Activated naive CD8-positive, alpha-beta T cell (primary cell): ENCODE measurements around the gene SOX30.

Experiments used
- H3K27ac Mint-ChIP-seq: one replicate; pipeline ENCODE4 v1.8.0; 2021; ENCODE audit warnings: mixed read lengths
- H3K27me3 Mint-ChIP-seq: one replicate; pipeline ENCODE4 v1.8.0; 2021; ENCODE audit warnings: mixed read lengths
- H3K36me3 Mint-ChIP-seq: one replicate; pipeline ENCODE4 v1.8.0; 2021; ENCODE audit warnings: mixed read lengths
- H3K4me1 Mint-ChIP-seq: one replicate; pipeline ENCODE4 v1.8.0; 2021; ENCODE audit warnings: low read depth, mixed read lengths
- H3K4me3 Mint-ChIP-seq: one replicate; pipeline ENCODE4 v1.8.0; 2021; ENCODE audit warnings: mild to moderate bottlenecking, mixed read lengths
- H3K9me3 Mint-ChIP-seq: one replicate; pipeline ENCODE4 v1.8.0; 2021; ENCODE audit warnings: low read depth, mixed read lengths

The SOX30 gene

DNA sequence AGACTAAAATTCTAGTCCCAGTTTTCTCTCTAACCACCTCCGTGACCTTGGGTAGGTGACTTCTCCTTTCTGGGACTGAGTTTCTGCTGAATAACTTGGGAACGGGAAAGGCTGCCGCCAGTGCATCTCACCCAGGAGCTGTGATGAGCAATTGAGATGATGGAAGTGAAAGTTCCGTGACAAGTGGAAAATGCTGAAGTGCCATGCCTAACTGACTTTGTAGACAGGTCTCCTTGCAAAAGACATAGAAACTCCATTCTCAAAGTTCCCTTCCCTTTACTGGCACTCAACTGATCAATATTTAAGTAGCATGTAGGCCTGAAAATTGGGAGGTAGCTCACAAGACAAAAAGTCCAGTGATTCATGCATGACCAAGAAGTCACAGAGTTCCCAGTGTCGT, 70.3 kb downstream of the SOX30 start:
- no peak overlapping the region for H3K4me3 Mint-ChIP-seq
- no peak overlapping the region for H3K27ac Mint-ChIP-seq
- no peaks in the 10 kb centered on the region for H3K36me3 Mint-ChIP-seq
- H3K4me1 Mint-ChIP-seq, result peaks cover 18% of the 10 kb centered on the region
- no peaks in the 10 kb centered on the region for H3K9me3 Mint-ChIP-seq
- H3K27me3 Mint-ChIP-seq, result no peaks in the 10 kb centered on the region

GRCh38 chr5:157578079-157578780, 74.0 kb downstream of the SOX30 start:
- Mint-ChIP-seq H3K4me1 (peaks cover 27% of the 10 kb centered on the region), H3K4me3 (no peak overlapping the region), H3K36me3 (no peaks in the 10 kb centered on the region), H3K27me3 (peaks cover 7% of the 10 kb centered on the region), H3K9me3 (no peaks in the 10 kb centered on the region), H3K27ac (no peak overlapping the region)

DNA sequence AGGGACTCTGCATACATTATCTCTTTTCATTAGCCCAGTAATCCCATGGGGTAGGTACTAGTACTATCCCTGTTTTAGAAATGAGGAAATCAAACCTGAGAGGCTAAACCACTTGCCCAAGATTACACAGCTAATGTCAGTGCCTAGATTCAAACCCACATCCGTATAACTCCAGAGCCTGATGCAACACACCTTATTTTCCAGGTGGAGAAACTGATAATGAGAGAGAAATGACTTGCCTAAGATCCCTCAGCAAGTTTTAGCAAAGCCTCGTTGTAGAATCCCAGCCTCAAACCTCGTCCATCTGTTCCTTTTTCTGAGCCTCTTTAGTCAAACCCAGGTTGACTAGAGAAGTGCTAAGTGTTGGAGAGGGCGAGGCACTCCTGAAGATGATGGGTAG, 75.6 kb downstream of the SOX30 start:
- Mint-ChIP-seq H3K4me1 (peaks cover 19% of the 10 kb centered on the region), H3K27ac (no peak overlapping the region), H3K36me3 (no peaks in the 10 kb centered on the region), H3K27me3 (peaks cover 9% of the 10 kb centered on the region), H3K9me3 (no peaks in the 10 kb centered on the region), H3K4me3 (no peak overlapping the region)
